Omental fat pad (tissue), 4 donors: ENCODE results near the gene GBP7. TPM values are rescaled to one million over a fixed set of nuclear protein-coding genes. Genes with fewer than 3 reads are reported as not detected.
"Not testable (repeated sequence)": the region's sequence is repeated elsewhere in the genome, so short reads cannot be mapped to it uniquely, and the experiment has no call there.

ENCODE experiments used
- ATAC-seq: fragments of 150-250 bp; one replicate; pipeline ENCODE4 v1.9.1; 2016; ENCODE audit warnings: mild to moderate bottlenecking, moderate library complexity; ENCODE audit not compliant: low FRiP score
- DNase-seq: peaks from one replicate; pipeline ENCODE4 v3.0.0-alpha.2; 2019; ENCODE audit warnings: low spot score
- CTCF ChIP-seq, 3 donors: fragments of 450-650 bp; IDR thresholded peaks; one replicate each; pipeline ENCODE4 v1.5.1; 2016 to 2017; ENCODE audit warnings: antibody characterized with exemption in 3 of 3, mild to moderate bottlenecking in 3 of 3, moderate library complexity in 2 of 3
- total RNA-seq, 4 donors: library from RNA; depleted of rRNA; stranded (reverse); fragments of >200 nt; gene quantifications; one replicate each; pipeline ENCODE4 v1.1.0, GENCODE V29; 2016

The GBP7 gene
- total RNA-seq: not detected

- DNase-seq (no peak), ATAC-seq (no peak)
- TF ChIP-seq CTCF (IDR thresholded peaks at IDR 0.05): no peak
Observed at GRCh38 chr1:89175601-89176256, at the start of gene GBP7. Gene GBP7 (minus strand): TSS chr1:89176003. CDS start chr1:89171935, 4,068 bp downstream.

- ATAC-seq: no peak
- no peak for TF ChIP-seq CTCF (IDR thresholded peaks at IDR 0.05)
- DNase-seq: no peak
Observed at GRCh38 chr1:89221341-89221740, 45.5 kb upstream of the GBP7 start.

- not testable (repeated sequence) for ATAC-seq, DNase-seq
Observed at GRCh38 chr1:89219851-89220250, 44.0 kb upstream of the GBP7 start.

GRCh38 chr1:89218941-89219340 is 43.1 kb upstream of the GBP7 start:
- DNase-seq, ATAC-seq: not testable (repeated sequence)

GRCh38 chr1:89213347-89213746 is 37.5 kb upstream of the GBP7 start:
- ATAC-seq (no peak), DNase-seq (no peak)
- no peak for TF ChIP-seq CTCF (IDR thresholded peaks at IDR 0.05)

- no peak for TF ChIP-seq CTCF (IDR thresholded peaks at IDR 0.05)
- DNase-seq: no peak
- ATAC-seq: no peak
Observed at GRCh38 chr1:89211035-89211634, 35.3 kb upstream of the GBP7 start.

GRCh38 chr1:89206373-89206772 is 30.6 kb upstream of the GBP7 start:
- DNase-seq (no peak), ATAC-seq (no peak)
- TF ChIP-seq CTCF (IDR thresholded peaks at IDR 0.05): no peak

GRCh38 chr1:89203166-89203565 is 27.4 kb upstream of the GBP7 start:
- no peak for ATAC-seq
- no peak for DNase-seq
- no peak for TF ChIP-seq CTCF (IDR thresholded peaks at IDR 0.05)
